Measurements from ENCODE around the gene WNT9A.

Gene WNT9A

DNA sequence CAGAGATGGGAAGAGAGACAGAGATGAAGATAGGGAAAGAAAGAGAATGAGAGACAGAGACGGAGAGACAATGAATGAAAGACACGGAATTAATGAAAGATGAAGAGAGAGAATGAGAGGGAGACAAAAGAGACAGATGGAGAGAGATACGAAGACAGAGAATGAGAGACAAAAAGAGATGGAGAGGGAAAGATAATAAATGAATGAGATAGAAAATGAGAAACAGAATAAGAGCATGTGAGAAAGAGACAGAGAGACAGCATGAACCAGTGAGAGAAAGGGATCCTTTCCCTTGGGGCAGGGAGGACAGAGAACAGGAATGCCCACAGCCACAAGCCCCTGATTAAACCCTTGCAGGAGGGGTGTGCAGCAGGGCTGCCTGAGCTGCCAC, 5.3 kb upstream of the WNT9A start:
- no peak for DNase-seq

DNA sequence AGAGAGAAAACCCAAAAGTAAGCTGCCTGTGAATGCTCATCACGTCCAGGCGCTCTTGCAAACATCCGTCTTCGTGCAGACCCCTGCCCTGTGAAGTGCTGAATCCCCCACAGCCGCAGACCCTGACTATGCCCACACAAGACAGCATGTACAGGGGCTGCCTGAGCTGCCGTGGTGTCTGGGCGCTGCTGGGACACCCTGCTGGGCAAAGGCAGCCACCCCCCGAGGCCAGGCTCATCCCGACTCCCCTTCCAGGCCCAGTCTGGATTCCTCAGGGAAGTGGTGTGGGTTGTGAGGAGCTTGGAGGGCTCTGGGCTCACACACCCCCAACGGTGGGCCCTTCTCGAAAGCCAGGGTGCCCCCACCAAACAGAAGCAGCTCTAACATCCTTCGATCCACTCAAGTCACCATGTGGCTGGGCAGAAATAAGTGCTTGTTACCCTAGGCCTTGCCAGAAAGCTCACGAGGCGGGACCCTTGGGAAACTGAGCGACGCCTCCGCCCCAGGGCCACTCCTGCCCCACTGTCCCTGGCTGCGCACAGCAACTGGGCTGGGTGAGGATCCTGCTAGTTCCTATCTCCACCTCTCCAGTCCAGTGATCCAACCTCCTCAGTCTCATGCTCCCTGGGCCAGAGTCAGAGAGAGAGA, 4.8 kb upstream of the WNT9A start:
- no peak for DNase-seq

DNA sequence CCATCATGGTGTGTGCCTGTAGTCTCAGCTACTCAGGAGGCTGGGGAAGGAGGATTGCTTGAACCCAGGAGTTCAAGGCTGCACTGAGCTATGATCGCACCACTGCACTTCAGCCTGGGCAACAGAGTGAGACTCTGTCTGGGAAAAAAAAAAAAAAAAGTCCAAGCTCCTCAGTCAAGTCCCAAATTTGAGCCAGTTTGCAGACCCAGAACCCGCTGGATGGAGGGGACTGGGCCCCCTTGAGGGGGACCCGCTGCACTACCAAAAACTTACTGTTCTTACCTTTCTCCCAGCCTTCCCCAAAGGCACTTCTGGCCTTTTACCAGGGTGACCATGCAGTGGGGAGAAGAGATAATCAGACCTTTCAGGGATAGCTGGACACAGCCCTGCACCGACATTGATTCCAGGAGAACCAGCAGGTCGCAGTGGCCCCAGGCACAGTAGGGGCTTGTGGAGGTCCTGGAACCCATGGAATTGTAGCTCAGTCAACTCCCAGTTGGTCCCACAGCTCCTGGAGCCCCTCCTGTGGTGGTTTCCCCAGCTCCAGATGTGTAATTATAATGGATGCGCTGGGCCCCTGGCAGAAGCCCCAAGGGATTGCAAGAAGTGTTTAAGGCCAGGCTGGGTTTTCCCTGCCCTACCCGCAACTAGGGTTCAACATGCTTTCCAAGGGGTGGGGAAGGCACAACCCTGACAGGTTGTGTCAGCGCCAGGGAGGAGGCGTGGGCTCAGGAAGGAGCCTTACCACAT, 4.1 kb upstream of the WNT9A start:
- DNase-seq: no peak

DNA sequence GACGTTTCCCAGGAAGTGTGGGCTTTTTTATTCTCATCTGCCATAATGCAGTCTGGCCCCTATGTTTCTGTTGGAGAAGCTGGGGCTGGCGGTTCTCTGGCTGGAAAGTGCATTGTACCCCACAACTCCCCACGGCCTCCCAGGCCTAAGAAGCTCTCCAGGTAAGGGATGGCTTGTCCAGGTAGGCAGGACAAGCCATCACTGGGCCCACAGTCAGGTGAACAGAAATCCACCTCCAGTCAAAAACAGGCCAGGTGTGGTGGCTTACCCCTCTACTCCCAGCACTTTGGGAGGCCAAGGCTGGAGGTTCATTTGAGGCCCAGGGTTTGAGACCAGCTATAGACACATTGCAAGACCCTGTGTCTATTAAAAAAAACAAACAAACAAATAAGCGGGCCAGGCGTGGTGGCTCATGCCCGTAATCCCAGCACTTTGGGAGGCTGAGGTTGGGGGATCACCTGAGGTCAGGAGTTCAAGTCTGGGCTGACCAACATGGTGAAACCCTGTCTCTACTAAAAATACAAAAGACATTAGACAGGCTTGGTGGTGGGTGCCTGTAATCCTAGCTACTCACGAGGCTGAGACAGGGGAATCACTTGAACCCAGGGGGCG, 3.1 kb upstream of the WNT9A start:
- no peak for DNase-seq

DNA sequence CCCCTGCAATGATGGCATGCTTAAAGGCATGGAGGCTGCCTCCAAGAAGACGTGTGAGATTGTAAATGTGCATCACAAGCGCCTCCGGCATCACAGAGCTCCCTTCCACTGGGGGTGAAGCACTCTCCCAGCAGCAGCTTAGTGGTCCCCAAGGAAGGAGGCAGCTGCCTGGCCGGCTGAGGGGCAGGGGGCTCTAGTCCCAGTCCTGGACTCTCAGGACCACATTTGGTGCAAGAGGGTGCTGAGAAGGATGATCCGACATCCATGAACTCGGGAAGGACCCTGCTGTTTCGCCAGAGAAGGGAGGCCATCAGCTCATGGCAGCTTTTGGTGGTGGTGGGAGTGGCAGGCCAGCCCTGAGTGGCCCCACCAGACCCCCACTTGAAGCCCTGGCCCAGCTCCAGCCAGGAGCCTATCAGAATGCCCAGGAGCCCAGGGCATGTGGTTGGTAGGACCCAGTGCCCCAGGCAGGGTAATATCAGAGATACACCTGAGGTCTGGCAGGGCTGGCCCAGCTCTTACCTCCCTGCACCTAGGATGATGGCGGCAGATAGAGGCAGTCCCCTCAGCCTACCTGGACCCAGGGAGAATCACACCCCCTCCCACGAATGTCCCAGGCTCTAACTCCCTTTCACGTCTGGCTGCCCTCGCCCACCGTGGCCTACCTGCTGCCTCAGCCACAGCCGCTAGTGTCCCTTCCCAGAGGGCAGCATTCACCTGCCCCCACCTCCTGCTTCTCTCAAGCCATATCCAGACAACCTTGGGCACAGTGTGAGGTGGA, 2.4 kb upstream of the WNT9A start:
- no peak for DNase-seq

DNA sequence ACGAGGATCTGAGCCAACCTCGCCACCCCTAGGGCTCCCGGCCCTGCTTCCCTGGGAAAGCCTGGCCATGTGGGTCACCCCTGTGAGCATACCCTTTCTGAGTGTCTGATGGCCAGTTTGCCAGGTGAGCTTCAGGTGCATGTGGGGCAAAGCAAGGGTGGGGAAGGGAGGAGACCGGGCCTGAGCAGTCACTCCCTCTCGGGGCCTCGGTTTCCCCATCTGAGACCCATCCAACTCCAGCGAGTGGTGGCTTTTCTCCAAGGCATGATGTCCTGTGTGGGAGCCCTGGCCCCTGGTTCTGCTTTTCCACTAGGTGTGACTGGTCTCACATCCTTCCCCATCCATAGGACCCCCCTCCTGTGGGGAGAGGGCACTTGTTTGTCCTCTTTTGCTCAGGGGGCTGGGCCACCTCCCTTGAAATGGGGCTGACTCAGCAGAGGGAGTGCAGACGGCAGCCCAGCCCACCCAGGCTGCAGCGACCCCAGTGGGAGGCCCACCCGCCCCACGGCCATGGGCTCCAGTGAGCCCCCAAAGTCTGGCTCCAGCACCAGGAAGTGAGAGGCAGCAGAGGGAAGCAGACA, 1.7 kb upstream of the WNT9A start:
- DNase-seq: no peak

DNA sequence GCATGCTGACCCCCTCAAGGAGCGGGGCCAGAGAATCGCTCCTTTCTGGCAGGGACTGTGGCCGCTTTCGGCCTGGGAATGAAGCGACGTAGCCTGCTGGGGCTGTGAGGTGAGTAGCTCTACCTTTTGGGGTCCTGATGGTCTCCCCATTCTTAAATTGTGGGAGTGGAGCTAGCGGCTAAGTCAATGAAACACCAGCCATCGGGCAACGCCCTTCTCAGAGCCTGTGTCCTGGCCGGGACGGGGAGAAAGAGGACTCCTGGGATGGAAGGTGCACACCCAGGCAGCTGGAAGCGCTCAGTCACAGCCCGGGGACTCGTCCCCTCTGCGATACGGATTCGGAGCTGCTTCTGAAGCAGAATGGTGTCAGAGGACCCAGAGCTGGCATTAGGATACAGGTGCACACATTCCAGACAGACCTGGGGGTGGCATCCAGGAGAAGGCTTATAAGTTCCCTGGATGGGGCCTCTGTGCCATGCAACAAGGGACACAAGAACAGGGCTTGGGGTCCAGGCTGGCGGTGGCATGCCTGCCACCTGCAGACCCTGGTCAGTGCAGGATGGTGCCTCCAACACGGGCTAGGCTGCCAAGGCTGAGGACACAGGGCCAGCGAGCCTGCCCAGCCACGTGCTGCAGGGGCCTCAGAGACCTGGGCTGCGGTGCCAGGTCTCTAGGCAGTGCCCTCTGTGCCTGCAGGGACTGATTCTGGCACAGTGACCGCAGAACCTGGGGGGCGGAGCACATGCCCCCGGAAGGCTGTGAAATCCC, 945 bp upstream of the WNT9A start:
- no peak for DNase-seq

DNA sequence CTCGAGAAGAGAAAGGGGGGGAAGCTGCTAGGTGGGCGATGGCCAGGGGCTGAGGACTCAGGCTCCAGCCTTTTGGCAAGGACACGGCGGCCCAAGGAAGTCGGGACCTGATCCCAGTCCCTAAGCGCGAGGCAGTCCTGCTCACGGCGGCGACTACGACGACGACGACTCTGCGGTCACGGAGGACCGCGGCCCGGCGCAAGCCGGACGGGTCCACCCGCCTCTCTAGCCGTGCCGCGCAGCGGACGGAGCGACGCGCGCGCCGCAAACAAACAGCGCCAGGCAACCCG, 401 bp downstream of the WNT9A start:
- no peak for DNase-seq

DNA sequence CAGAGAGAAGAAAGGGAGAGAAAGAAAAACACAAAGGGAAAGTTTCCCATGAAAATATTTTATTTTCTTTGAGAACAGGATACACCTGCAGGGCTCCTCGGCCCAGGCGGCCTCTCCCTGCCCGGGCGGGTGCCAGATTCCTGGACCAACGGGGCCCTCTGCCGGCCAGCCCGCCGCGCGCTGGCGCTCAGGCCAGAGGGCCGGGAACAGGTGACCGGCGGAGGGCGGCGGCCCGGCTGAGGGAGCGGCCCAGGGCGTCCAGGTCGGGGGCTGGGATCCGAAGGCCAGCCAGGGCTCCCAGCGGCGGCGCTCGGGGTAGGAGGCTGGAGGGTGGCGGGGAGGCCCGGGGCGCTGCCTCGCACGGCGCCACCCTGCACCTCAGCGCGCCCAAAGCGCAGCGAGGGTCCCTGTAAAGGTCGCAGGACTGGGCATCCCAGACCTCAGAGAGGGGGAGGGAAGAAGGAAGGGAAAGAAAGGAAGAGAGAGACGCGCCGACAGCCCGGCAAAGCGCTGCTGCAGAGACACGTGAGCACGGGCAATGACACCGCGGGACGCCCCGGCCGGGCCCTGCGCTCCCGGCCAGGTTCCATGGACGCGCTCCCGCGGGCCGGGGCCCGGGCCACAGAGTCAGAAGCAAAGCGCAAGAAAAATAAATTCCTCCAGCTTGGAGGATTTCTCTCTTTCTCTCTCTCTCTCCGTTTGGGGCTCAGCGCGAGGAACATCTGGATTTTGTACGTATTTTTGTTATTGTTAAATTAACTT, 927 bp downstream of the WNT9A start:
- DNase-seq: peak; percentile 4 to 24

DNA sequence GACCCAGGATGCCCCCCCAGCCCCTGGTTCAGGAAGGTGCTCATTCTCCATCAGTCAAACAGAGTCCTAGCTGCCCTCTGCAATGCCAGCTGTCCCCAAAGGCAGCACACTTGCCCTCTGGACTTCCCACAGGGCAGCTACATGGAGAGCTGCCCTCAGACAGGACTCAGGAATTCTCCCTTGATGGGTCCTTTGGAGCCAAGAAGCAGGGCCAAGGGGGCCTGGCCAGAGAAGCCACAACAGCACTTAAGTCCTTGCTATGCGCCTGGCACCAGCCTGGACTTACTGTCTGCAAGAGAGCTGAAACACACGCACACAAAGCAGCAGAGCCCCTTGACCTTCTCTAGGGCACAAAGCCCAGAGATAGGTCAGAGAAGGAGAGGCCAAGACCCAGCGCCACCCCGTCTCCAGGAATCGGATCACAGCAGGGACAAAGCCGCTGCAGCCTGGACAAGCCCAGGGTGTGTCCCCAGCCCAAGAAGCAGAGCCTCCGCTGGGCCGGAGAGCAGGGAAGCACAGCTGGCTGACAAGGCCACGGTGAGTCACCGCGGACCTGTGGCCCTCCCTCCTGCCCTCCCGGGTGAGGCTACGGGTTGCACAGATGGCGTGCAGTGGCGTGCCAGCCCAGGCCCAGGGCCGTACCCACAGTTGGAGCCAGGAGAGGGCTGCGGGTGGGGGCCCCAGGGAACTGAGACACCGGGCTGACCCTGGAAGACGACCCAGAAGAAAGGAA, 1.7 kb downstream of the WNT9A start:
- DNase-seq: no peak

DNA sequence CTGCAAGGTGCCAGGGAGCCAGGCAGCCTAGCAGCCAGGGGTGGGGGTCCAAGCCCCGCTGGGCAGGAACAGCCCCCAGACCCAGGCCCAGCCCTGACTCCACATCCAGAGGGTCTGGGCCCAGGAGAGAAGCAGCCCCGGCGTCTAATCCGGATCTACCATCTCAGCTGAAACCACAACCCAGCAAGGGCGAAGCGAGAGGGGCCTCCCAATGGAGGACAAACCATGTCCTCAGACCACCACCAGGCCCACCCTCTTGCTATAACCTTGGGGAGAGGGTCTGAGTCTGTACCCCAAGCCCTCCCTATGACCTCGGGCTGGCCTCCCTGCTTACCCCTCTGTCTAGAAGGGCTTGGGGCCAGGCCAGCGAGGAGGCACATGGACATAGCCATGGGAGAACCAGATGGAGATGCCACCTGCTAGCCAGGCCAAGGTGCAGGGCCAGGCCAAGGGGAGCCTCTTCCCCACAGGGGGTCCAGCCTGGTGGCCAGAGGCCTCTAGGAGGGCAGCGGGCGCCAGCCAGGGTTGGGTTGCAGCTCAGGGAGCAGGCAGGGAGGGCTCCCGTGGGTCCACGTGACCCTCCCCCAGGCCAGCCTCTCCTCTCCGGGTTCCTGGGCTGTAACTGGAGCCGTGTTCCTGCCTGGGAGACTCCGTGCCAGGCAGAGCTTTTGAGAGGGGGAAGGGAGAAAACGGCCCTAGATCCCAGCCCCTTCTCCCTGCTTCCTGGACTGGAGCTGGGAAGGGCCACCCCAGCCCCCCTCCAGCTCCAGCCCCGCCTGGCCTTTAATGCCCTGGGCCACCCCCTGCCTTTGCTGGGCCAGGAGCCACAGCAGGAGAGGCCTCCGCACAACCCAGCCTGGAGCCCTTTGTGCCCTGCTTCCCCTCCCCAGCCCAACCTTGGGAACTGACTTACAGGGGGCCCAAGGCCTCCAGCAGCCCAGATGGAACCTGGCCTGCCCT, 2.5 kb downstream of the WNT9A start:
- no peak for DNase-seq

DNA sequence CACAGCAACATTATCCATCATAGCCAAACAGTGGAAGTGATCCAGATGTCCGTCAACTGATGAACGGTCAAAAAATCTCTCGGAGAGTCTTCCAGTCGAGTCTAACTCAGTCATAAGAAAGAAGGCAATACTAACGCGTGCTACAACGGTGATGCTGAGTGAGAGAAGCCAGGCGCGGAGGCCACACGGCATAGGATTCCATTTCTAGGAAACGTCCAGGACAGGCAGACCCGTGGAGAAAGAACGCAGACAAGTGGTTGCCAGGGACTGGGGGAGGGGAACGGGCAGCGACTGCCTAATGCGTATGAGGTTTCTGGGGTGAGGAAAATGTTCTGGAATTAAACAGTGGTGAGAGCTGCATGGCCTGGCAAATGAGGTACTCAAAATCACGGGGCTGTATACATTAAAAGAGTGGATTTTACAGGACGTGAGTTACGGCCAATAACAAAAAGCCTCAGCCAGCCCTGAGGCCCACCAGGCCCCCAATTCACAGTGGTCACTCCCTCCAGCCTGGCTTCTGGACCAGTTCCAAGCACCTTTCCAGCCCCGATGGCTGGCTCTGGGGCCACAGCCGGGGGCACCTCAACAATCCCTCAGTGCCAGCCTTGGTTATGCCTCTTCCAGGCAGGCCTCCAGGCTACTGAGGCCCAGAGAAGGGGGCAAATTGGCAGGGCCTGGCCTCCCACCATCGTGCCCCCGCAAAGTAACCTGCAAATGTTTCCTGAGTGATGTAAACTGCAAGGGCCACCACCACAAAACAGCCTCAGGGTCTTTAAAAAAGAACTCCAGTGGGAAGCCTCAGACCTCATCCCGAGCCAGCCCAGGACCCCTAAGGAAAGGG, 3.4 kb downstream of the WNT9A start:
- DNase-seq: no peak

DNA sequence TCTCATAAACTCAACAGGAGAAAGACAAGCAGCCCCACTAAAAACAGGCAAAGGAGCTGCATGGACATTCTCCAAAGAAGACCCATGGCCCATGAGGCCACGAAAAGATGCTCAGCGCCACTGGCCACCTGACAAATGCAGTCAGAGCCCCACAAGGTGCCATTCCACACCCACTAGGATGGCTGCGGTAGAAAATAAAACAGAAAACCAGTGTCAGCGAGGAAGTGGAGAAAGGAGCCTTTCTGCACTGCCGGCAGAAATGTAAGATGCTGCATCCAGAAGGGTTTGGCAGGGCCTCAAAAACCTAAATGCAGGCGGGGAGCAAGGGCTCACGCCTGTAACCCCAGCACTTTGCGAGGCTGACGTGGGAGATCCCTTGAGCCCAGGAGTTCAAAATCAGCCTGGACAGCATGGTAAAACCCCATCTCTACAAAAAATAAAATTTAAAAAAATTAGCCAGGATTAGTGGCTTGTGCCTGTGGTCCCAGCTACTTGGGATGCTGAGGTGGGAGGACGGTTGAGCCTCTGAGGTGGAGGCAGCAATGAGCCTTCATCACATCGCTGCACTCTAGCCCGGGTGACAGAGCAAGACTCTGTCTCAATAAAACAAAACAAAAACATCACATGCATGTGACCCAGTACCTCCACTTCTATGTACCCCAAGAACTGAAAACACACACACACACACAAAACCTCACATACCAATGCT, 4.2 kb downstream of the WNT9A start:
- DNase-seq: no peak

DNA sequence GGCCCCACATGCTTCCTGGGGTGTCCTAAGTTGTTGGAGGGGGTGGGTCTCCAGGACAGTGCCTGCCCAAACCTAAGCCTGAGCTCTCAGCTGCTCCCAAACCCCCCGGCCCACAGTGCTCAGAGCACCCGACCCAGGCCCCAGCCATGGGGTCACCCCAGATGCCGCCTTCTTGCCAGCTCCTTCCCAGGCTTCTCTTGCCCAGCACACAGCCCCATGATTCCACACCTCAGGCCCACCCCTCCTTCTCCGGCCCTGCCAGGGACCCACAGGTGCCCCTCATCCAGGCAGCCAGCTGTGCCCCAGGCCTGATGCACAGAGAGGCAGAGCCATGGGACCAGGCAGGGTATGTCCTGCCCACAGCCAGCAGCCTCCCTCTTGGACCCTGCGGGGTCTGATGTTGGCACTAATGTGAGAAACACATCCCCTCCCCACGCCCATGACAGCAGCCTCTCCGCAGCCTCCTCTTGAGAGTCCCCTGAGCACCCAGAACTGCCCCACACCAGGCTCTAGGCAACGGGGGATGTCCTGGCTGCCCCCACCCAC, 4.9 kb downstream of the WNT9A start:
- no peak for DNase-seq

DNA sequence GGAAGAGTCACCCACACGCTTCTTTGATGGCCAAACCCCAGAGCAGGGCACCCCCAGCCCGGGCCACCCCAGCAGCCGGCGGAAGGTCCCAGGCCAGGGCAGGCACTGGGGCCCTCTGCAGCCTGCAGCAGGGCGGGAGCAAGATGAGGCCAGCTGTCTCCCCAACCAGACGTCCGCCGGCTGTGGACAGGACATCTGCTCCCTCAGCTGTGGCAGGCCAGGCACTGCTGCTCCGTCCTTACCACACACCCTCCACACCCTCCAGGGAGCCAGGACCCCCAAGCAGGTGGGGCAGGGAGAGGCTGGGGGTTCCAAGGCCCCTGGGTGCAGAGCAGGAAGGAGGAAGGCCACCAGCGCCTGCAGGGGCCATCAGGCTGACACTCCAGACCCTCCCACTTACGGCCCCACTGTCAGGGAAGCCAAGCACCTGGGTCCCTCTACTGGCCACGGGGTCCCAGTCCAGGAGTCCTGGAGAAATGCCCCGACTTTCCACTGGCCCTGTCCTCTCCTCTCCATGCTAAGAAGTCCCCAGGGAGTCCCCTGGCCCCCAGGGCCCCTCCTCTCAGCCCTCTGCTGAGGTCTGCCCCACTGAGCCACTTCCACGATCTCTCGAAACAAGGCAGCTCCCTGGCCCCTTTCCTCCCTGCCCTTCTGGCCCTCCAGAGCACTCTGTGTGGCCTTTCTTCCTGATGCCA, 5.6 kb downstream of the WNT9A start:
- no peak for DNase-seq

DNA sequence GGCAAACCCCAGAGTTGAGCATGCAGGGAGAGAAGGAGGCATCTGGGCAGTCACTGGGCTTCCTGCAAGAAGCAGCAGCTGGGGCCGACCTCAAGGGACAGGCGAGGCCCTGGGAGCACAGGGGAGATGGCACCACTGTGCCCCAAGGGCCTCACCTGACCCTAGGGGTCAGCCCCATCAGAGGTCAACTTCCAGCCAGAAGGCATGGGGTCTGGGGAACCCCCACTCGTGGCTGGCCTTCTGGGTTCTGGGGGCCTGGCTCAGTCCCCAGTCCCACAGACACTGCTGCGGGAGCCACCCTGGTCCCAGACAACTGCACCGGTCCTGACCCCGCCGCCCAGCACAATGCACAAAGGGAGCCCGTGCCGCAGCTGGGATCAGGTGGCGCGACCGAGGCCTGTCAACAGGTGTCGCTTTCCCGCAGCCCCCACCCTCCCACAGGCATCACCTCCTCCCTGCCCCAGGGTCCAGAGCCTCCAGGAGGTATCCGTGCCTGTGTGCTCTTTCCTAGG, 6.2 kb downstream of the WNT9A start:
- DNase-seq: no peak

DNA sequence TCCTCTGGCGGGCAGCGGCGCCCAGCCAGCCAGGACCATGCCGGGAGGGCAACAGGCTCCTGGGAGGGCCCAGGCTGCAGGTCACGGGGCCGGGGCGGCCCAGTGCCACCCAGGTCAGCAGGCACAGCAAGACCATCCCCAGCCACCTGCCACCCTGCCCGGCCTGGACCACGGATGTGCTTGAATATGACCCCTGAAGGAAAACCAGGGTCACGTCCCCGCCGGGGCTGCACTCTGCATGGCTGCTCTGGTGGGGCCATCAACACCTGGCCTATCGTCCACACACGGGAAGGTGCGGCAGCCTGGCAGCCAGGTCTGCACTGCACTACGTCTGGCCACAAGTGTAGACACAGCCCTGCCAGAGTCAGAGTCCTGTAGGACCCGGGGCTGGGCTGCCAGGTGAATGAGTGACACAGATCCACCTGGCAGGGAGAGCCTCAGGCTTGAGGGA, 6.9 kb downstream of the WNT9A start:
- DNase-seq: no peak

Data from AML-193 (cell line).